Stimulated activated CD4-positive, alpha-beta T cell treated with anti-CD3 and anti-CD28 coated beads, Interleukin-2, amount 100 ng/mL, for 4 hours (primary cell): ENCODE results near the gene LRIG1.

Experiments used
- DNase-seq: peaks from one replicate; pipeline ENCODE4 v3.0.0-alpha.2; 2020; ENCODE audit warnings: low read depth

The LRIG1 gene

GRCh38 chr3:66467996-66468735 is 32.7 kb downstream of the LRIG1 start:
- no peak for DNase-seq

DNA sequence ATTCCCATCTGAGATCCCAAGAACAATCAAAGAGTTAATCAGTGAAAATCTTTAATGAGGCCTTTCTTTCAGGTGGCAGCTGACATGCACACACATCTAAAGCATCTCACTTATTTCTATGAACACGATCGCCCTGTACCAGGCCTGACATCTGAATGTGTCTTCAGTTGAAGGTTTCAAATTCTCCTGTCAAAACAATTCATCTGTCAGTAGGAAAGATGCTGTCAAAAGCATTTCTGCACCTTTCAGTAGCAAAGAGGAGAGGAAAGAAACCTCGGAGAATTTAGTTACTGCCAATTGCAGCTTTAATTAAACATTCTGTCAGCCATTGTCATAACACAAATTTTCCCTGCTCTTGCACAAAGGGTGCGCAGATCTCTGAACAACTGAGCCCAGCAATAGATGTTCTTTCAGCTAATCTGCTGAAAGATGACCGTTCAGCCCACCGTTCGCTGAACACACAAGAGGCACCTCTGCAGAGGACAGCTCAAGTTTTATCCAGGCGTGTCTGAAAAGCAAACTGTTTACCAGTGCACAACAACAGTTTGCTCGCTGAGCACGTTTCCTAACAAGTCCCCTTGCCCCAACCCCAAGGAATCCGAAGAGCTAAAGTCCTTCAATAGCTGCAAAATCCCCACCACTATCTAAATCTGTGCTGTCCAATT is 34.1 kb downstream of the LRIG1 start:
- no peak for DNase-seq

- DNase-seq = no peak
Measured at GRCh38 chr3:66465587-66465986, 35.2 kb downstream of the LRIG1 start.

GRCh38 chr3:66465034-66465433 is 35.8 kb downstream of the LRIG1 start:
- DNase-seq = no peak

- DNase-seq = no peak
Measured at GRCh38 chr3:66464512-66464894, 36.3 kb downstream of the LRIG1 start.

DNA sequence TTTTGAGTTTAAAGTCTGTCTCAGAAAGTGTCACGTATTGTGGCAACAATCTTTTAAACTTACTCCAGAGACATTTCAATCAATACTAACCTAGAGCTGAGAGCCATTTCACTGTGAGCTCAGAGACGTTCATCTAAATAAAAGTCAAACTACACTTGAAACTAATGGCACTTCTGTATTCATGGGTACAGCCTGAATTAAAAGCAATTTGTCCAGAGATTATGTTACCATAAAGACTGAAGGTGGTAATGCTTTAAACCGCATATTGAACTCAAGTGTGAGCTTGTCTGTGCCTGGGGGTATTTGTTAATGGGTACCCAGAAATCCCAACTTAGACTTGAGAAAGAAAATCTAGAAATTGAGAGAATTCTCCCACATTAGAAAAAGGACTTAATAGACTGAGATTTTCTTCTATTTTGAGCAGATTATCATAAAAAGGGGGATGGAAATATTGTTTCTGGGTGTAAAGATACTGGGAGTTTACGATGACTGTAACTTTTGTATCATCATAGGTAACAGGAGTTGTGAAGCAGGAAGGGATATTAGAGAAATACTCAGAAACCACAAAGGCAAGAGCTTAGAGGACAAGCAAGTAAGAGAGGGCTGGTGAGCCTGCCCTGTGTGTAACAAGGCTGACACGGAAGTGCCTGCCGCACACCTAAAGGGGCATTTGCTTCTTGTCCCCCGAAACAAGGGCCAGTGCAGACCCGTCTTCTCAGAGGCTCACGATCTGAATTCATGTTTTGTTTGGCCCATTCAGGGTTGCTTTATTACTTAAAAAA is 36.9 kb downstream of the LRIG1 start:
- DNase-seq = no peak

DNA sequence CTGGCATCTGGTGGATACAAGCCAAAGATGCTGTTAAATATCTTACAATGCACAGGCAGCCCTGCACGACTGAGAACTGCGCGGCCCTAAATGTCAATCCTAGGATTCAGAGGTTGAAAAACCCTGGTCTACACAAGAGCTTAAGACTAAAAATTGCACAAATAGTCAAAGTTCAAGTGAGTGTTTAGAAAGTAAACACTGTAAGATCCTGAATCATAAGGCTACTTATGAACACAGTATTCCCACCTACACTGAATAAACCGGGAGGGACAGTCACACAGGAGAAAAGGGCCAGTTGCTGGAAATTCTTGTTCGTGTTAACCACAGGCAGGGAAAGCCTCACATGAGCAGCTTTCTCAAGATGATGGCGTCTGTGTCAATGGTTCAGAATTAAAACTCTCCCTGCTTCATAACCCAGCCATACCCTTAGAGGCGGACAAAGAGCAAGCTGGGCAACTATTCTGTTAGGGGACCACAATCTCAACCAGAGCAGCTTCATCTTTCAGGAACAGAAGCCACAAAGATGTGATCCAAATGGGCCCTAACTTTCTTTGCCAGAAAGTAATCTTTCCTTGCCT is 37.7 kb downstream of the LRIG1 start:
- DNase-seq = no peak

- DNase-seq = no peak
Measured at GRCh38 chr3:66457252-66457651, 43.6 kb downstream of the LRIG1 start.

- no peak for DNase-seq
Measured at GRCh38 chr3:66456711-66457173, 44.1 kb downstream of the LRIG1 start.

DNA sequence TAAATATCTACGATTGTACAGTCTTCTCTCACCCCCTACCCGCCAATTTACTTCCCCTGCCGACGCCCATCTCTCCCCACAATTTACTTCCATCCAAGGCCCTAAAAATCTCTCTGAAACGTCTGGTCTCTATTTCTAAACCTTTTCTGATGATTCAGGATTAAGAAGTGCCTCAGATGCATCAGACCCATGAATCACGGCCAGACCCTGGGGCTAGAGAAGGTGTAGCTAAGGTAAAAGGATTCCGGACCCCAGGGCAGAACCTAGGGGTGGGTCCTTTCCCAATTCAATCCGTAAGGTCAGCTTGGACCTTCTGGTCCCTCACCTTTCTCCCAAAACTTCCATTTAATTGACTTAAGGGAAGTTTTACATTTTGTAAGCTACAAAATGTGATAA is 46.4 kb downstream of the LRIG1 start:
- no peak for DNase-seq

GRCh38 chr3:66453651-66454463 is 47.0 kb downstream of the LRIG1 start:
- no peak for DNase-seq

- DNase-seq = no peak
Measured at GRCh38 chr3:66452303-66453011, 48.4 kb downstream of the LRIG1 start.

DNA sequence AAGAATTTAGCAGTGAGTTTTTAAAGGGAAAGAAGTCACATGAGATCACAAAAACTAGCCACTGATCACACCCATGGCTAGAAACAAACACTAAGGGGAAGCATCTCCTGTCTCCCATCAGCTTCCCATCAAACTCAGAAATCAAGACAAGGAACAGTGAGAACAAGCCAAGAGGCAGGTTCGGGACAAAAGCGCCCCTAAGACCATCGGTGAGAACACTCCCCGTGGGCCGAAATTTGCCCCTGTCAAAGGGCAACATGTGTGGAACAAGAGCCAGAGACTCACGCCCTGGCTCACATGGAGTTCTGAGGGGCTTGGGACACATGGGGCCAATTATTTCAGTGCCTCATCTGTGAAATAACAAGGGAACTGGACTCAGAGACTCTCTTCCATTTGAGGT is 49.1 kb downstream of the LRIG1 start:
- no peak for DNase-seq

DNA sequence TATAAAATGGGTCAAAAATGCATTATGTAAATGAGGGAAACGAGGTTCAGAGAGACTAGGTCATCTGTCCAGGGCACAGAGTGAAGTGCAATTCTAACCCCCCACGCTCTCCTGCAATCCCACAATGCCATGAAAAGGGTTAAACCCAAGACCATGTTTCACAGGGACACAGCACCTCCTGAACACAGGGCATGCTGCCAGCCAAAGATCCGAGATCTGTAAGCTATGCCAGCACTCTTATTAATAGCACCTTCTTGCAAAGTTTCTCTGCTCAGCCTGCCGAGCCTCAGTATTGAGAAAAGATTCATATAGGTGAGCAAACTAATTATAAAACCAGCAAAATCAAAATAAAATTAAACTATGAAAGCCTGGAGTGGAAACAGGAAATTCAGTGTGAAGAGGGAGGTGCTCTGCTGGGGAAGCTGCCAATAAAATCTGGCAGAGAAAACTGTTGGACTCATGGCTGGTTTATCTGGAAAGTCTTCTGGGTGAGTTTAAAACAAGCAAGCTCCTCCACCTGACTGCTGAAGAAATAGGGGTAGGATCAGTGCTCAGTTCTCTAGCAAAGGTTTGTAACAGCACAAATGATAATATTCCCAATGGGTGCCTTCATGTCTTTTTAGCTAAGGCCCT is 50.3 kb downstream of the LRIG1 start:
- DNase-seq = no peak

GRCh38 chr3:66449411-66449974 is 51.3 kb downstream of the LRIG1 start:
- no peak for DNase-seq

DNA sequence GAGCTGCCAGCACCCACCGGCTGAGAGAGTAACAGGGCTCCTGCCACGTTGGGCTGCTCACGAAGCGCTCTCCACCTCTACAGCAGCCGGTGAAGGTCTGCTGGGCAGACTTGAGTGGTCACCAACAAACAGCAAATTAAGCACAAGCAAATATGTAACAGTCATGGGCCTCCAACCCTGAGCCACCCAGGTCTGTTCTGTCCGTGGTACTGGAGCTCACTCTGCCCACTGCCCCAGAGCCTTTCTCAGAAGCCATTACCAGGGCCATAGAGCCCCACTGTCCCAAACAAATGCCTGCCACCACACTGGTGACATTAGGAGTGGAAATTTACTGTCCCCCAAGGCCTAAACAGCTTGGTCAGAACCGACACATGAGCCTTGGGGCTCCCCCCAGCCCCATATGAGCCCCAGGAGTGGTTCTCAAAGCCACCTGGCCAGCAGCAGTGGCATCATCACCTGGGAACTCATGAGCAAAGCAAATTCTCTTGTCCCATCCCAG is 56.6 kb downstream of the LRIG1 start:
- DNase-seq = no peak

GRCh38 chr3:66443118-66443803 is 57.6 kb downstream of the LRIG1 start:
- DNase-seq = no peak

DNA sequence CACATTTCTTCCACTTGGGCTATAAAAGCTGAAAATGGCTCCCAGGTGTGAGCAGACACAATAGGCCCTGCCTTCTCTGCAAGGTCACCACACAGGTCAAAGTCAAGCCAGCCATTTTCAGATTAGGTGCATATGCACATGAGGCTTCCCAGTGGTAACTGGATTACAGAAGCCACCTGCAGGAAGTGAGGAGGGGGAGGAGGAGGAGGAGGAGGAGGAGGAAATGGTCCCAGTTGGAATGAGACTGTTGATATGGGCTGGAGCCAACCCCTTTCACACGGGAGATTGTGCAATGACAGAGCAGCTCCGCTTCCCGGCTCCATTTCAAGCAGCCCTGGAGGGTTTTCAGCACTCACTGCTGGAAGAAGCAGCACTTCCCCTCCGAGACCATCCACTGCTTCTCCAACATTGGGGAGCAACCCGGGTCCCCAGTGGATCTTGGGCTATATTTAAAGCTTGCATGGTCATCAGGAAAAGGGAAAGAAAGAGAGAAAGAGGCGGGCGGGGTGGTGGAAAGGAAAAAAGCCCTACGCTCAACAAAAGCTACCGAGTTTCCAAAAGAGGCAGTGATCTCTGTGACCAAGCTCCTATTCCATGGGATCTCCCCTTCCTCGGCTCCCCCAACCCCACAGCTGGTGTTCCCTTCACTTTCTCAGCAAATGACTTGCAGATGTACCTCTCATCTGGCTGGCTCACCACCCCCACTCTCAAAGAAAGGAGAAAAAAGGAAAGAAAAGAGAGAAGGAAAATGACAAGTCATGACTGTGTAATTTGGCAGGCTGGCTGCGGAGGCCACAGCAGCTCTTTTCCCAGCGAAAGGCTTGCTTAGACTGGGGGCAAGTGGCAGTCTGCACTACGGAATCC is 58.3 kb downstream of the LRIG1 start:
- no peak for DNase-seq
